ENCODE results near the gene VEPH1. TPM values are rescaled to one million over a fixed set of nuclear protein-coding genes. Genes with fewer than 3 reads are reported as not detected.

VEPH1 gene
- polyA plus RNA-seq, 2 of the 4 experiments (the other 2 are of a cell fraction), result 0.04 to 0.16 TPM

- TF ChIP-seq MAZ (IDR thresholded peaks at IDR 0.05; ENCODE audit: borderline replicate concordance, low read depth, low read length), result no peak
- TF ChIP-seq, protein P1, sequence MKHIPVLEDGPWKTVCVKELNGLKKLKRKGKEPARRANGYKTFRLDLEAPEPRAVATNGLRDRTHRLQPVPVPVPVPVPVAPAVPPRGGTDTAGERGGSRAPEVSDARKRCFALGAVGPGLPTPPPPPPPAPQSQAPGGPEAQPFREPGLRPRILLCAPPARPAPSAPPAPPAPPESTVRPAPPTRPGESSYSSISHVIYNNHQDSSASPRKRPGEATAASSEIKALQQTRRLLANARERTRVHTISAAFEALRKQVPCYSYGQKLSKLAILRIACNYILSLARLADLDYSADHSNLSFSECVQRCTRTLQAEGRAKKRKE (CRISPR knock-in tag; IDR thresholded peaks at IDR 0.05; ENCODE audit: low read depth), result no peak
These were observed 114.2 kb downstream of the VEPH1 start (continued) for GRCh38 chr3:157388976-157389375.

GRCh38 chr3:157387708-157388435 is 115.3 kb downstream of the VEPH1 start:
- POLR2A ChIA-PET, result no interaction called here

GRCh38 chr3:157384491-157384890 is 118.7 kb downstream of the VEPH1 start:
- H3K27ac ChIP-seq, result no peak overlapping the region
- H3K4me3 ChIP-seq, result no peak overlapping the region
- H3K4me1 ChIP-seq, result 0 out of 3 replicates have a peak, but pooled peaks cover 4% of the 10 kb centered on the region
- ATAC-seq, result no peak
- H3K4me2 ChIP-seq, result no peak overlapping the region
- 67% methylated on average over 3 of the region's 3 CpGs for WGBS (ENCODE audit: missing lambda C conversion rate)
- DNase-seq (ENCODE audit: low read depth in 1 of 2, low spot score in 1 of 2), result no peak
- ChIA-PET POLR2A (no interaction called here), CTCF (no interaction called here)
- no peak for TF ChIP-seq RAD21 (conservative IDR thresholded peaks at IDR 0.05 in 1 of 2, IDR thresholded peaks at IDR 0.05 in 1 of 2)
- no peak for TF ChIP-seq HOXA7 (CRISPR knock-in tag; IDR thresholded peaks at IDR 0.05)
- no peak for TF ChIP-seq JUNB (IDR thresholded peaks at IDR 0.05)
- TF ChIP-seq CEBPB (IDR thresholded peaks at IDR 0.05), result no peak
- TF ChIP-seq RFX5 (IDR thresholded peaks at IDR 0.05), result no peak
- TF ChIP-seq CBX2 (IDR thresholded peaks at IDR 0.05; ENCODE audit: borderline replicate concordance, low read depth), result no peak
- no peak for TF ChIP-seq NR3C1 (IDR thresholded peaks at IDR 0.05)
- TF ChIP-seq JUN (IDR thresholded peaks at IDR 0.05), result no peak
- no peak for TF ChIP-seq FOXS1 (CRISPR knock-in tag; IDR thresholded peaks at IDR 0.05)
- no peak for TF ChIP-seq MAFK (IDR thresholded peaks at IDR 0.05; ENCODE audit: partially characterized antibody)
- no peak for TF ChIP-seq KDM5A (IDR thresholded peaks at IDR 0.05)
- TF ChIP-seq FOSL2 (IDR thresholded peaks at IDR 0.05), result no peak
- TF ChIP-seq FOSL2 (CRISPR knock-in tag; IDR thresholded peaks at IDR 0.05), result no peak
- no peak for TF ChIP-seq HEYL (CRISPR knock-in tag; IDR thresholded peaks at IDR 0.05)
- no peak for TF ChIP-seq HOXB13 (CRISPR knock-in tag; IDR thresholded peaks at IDR 0.05; ENCODE audit: low read depth)
- no peak for FAIRE-seq
- H3K9me3 ChIP-seq, result no peaks in the 10 kb centered on the region

More at GRCh38 chr3:157387708-157388435, 115.3 kb downstream of the VEPH1 start:
- Histone ChIP-seq H3K4me1 (0 out of 3 replicates have a peak, but pooled peaks cover 4% of the 10 kb centered on the region), H3K9me3 (no peaks in the 10 kb centered on the region), H3K4me3 (no peak overlapping the region), H3K4me2 (no peak overlapping the region), H3K27ac (no peak overlapping the region)
- ATAC-seq, result no peak
- no peak for DNase-seq (ENCODE audit: low read depth in 1 of 2, low spot score in 1 of 2)
- no peak for TF ChIP-seq FOSL2 (IDR thresholded peaks at IDR 0.05)
- no peak for TF ChIP-seq FOSL2 (CRISPR knock-in tag; IDR thresholded peaks at IDR 0.05)
- peak; percentile 14 for TF ChIP-seq MAFK (IDR thresholded peaks at IDR 0.05; ENCODE audit: partially characterized antibody)
- WGBS (ENCODE audit: missing lambda C conversion rate), result 25% methylated on average over 3 of the region's 3 CpGs
- CTCF ChIA-PET, result no interaction called here
- no peak for FAIRE-seq

DNA sequence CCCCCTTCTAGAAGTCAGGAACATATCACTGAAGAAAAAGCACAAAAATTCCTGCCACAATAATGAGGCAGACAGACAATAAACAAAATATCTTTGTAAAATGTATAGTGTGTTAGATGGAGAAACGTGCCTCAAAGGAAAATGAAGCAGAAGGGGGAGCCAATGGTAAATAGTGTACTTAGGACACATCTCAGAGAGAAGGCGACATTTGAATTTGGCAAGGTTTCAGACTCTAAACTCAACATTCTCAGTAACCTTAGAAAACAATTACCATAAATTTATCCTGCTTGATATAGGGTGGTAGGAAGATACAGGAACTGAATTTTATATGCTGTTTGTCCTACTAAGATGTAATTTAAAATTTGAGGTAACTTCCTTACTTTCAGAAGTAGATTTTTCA is 119.2 kb downstream of the VEPH1 start:
- 48% methylated on average over 2 of the region's 2 CpGs for WGBS (ENCODE audit: missing lambda C conversion rate)
- H3K4me3 ChIP-seq, result no peak overlapping the region
- no peak for ATAC-seq
- FAIRE-seq, result no peak
- no peak for DNase-seq (ENCODE audit: low read depth in 1 of 2, low spot score in 1 of 2)
- no peaks in the 10 kb centered on the region for H3K9me3 ChIP-seq
- no peak overlapping the region for H3K4me2 ChIP-seq
- TF ChIP-seq MAZ (IDR thresholded peaks at IDR 0.05; ENCODE audit: borderline replicate concordance, low read depth, low read length), result no peak
- no peak for TF ChIP-seq PBX3 (IDR thresholded peaks at IDR 0.05)
- no peak for TF ChIP-seq FOXS1 (CRISPR knock-in tag; IDR thresholded peaks at IDR 0.05)
- TF ChIP-seq POLR2A (IDR thresholded peaks at IDR 0.05; ENCODE audit: low read length), result no peak
- POLR2A ChIA-PET, result no interaction called here
- CTCF ChIA-PET, result no interaction called here
- H3K27ac ChIP-seq, result no peak overlapping the region
- 0 out of 3 replicates have a peak, but pooled peaks cover 2% of the 10 kb centered on the region for H3K4me1 ChIP-seq

Data from A549 (cell line).